A549 (cell line): Measurements from ENCODE around the gene ANAPC5. TPM values are rescaled to one million over a fixed set of nuclear protein-coding genes. Genes with fewer than 3 reads are reported as not detected.
"Not testable (repeated sequence)": the region's sequence is repeated elsewhere in the genome, so short reads cannot be mapped to it uniquely, and the experiment has no call there.

Experiments
- ATAC-seq, 2 experiments: fragments of 200-7000 bp in 1 of 2; fragments of >200 bp in 1 of 2; cut with Nextera tagmentation in 1 of 2; cut with Tn5 transposase in 1 of 2; 3 replicates each; pipeline versions ENCODE4 v1.8.0 to v1.9.1; 2018 to 2020; ENCODE audit warnings: mild to moderate bottlenecking in 1 of 2, moderate library complexity in 1 of 2
- CTCF ChIA-PET: fragments of 300-600 bp; sonication (Branson Sonifier 250); formaldehyde crosslinking; extraction: SDS; loops from one replicate; lab custom pipeline; 2021; ENCODE audit warnings: antibody characterized with exemption, inconsistent platforms; lab: Yijun Ruan, JAX
- POLR2A ChIA-PET: fragments of 350-600 bp; formaldehyde crosslinking; extraction: SDS; loops from one replicate; lab custom pipeline; 2021; ENCODE audit warnings: antibody characterized with exemption, inconsistent platforms; lab: Yijun Ruan, JAX
- DNase-seq, 2 experiments: peaks; one replicate each; pipeline versions ENCODE4 v3.0.0 to v3.0.0-alpha.2; 2011 to 2016; ENCODE audit warnings: low read depth in 1 of 2, low spot score in 1 of 2
- FAIRE-seq: peaks from 2 replicates; lab custom pipeline; 2011; peaks lifted over from hg19 to GRCh38; lab: Jason Lieb, UNC
- H3K27ac ChIP-seq, 2 experiments: fragments of >200 bp; sonication (Bioruptor Twin); formaldehyde crosslinking; 3 replicates each; pipeline ENCODE4 v1.5.1; 2016 to 2017
- H3K4me1 ChIP-seq: fragments of >200 bp; sonication (Bioruptor Twin); formaldehyde crosslinking; 3 replicates; pipeline ENCODE4 v1.6.1; 2016
- H3K4me2 ChIP-seq: fragments of >200 bp; sonication (Bioruptor Twin); formaldehyde crosslinking; 3 replicates; pipeline ENCODE4 v1.6.1; 2016
- H3K4me3 ChIP-seq: fragments of >200 bp; sonication (Bioruptor Twin); formaldehyde crosslinking; 3 replicates; pipeline ENCODE4 v1.5.1; 2016
- H3K9me3 ChIP-seq: fragments of >200 bp; sonication (Bioruptor Twin); formaldehyde crosslinking; 3 replicates; pipeline ENCODE4 v1.6.1; 2016
- CBX2 ChIP-seq: fragments of 200-600 bp; sonication (generic); IDR thresholded peaks from 2 replicates; pipeline ENCODE4 v1.6.1; 2016; ENCODE audit warnings: low read depth, mild to moderate bottlenecking, borderline replicate concordance
- CEBPB ChIP-seq, 2 experiments: fragments of >200 bp in 1 of 2; sonication (Bioruptor Twin) in 1 of 2; formaldehyde crosslinking in 1 of 2; IDR thresholded peaks; 2 replicates each; pipeline ENCODE4 v1.6.1; 2012 to 2016
- EP300 ChIP-seq, 2 experiments: fragments of >200 bp; sonication (Bioruptor Twin); formaldehyde crosslinking; IDR thresholded peaks; 2 replicates in 1 of 2; 3 replicates in 1 of 2; pipeline ENCODE4 v1.6.1; 2016 to 2017
- ESRRA ChIP-seq: fragments of 150-350 bp; IDR thresholded peaks from 2 replicates; pipeline ENCODE4 v1.6.1; 2014; ENCODE audit warnings: mild to moderate bottlenecking, low read length, borderline replicate concordance
- FOSL2 ChIP-seq, 2 experiments: fragments of 450-650 bp in 1 of 2; fragments of >200 bp in 1 of 2; sonication (Bioruptor Twin) in 1 of 2; formaldehyde crosslinking; IDR thresholded peaks; 2 replicates each; pipeline versions ENCODE4 v1.5.0 to v1.6.1; 2016 to 2020; ENCODE audit warnings: mild to moderate bottlenecking in 1 of 2, moderate library complexity in 1 of 2
- GATA3 ChIP-seq: IDR thresholded peaks from 2 replicates; pipeline ENCODE4 v1.6.1; 2012; ENCODE audit warnings: borderline replicate concordance
- HDAC2 ChIP-seq: fragments of 200-600 bp; sonication (generic); IDR thresholded peaks from 2 replicates; pipeline ENCODE4 v1.6.1; 2016
- KDM1A ChIP-seq: fragments of 200-600 bp; sonication (generic); IDR thresholded peaks from 2 replicates; pipeline ENCODE4 v1.6.1; 2016; ENCODE audit warnings: low read depth, mild to moderate bottlenecking
- MAZ ChIP-seq: fragments of 150-350 bp; IDR thresholded peaks from 2 replicates; pipeline ENCODE4 v1.6.1; 2014; ENCODE audit warnings: antibody characterized with exemption, low read depth, low read length, borderline replicate concordance
- MYC ChIP-seq: IDR thresholded peaks from 2 replicates; pipeline ENCODE4 v1.6.1; 2012; ENCODE audit warnings: mild to moderate bottlenecking, inconsistent platforms, low read length, improper control_type of control experiment, borderline replicate concordance
- POLR2AphosphoS2 ChIP-seq: conservative IDR thresholded peaks from 2 replicates; pipeline ENCODE4 v1.6.1; 2012; ENCODE audit warnings: low read length, improper control_type of control experiment, inconsistent platforms
- RARB ChIP-seq: fragments of 250-450 bp; sonication (Bioruptor Pico); IDR thresholded peaks from 2 replicates; pipeline ENCODE4 v1.8.0; 2021; ENCODE audit warnings: mild to moderate bottlenecking, moderate library complexity
- SMC3 ChIP-seq: fragments of >200 bp; sonication (Bioruptor Twin); formaldehyde crosslinking; IDR thresholded peaks from 3 replicates; pipeline ENCODE4 v1.6.1; 2018; ENCODE audit warnings: inconsistent platforms
- WGBS: methylation state at CpG from one replicate; pipeline ENCODE4 v1.1.6; 2017; ENCODE audit errors: missing lambda C conversion rate; 5-methylcytosine and 5-hydroxymethylcytosine counted together
- polyA plus RNA-seq, 4 experiments: library from polyadenylated mRNA; depleted of rRNA in 3 of 4; stranded (reverse); fragments of >200 nt; fragmentation: RNase III in 1 of 4; extraction: RNeasy Plus Mini Kit Qiagen cat#74134 plus additional on column Dnase treatment in 1 of 4; gene quantifications; 2 replicates in 3 of 4; 3 replicates in 1 of 4; pipeline ENCODE4 v1.2.3, GENCODE V29; 2011 to 2017
- TF ChIP-seq, protein P1 (sequence below): fragments of 200-600 bp; sonication (generic); IDR thresholded peaks from 2 replicates; pipeline ENCODE4 v1.6.1; 2016; ENCODE audit warnings: antibody characterized with exemption, mild to moderate bottlenecking, moderate library complexity
- TF ChIP-seq, protein P2 (sequence below): IDR thresholded peaks from 2 replicates; pipeline ENCODE4 v1.6.1; 2012
- TF ChIP-seq, protein P3 (sequence below): IDR thresholded peaks from 2 replicates; pipeline ENCODE4 v1.6.1; 2012

ANAPC5 gene
- polyA plus RNA-seq, 2 of the 4 experiments (the other 2 are of a cell fraction) = 91.6 to 225 TPM

DNA sequence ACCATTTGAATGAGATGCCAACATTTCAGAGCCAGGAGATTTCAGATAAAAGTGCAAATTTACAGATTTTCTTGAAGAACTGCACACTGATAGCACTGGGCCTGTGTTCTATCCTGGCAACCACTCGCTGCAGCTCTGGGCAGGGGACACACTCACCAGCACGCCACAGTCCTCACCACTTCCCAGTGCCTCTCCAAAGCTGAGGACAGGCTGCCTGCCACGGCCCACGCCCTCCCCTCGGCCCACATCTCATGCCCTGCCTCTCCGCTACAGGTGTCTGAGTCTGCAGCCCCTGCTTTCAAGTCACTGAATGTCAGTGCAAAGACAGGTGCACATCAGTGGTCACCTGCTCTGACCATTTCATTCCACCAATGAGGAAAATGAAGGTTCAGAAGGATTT, 68.4 kb downstream of the ANAPC5 start:
- no peaks in the 10 kb centered on the region for H3K4me1 ChIP-seq
- no peak for ATAC-seq

DNA sequence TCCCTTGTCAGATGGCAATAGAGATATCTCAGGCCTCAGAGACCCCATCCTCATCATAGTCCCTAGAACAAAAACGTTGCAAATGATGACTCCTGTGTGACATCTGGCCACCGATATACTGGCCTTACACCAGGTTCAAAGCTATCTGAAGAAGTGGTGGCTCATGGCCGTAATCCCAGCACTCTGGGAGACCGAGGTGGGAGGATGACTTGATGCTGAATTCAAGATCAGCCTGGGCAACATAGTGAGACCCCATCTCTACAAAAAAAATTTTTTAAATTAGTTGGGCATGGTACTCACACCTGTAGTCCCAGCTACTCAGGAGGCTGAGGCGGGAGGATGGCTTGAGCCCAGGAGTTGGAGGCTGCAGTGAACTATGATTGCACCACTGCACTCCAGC, 68.8 kb downstream of the ANAPC5 start:
- no peak for DNase-seq
- Histone ChIP-seq H3K4me1 (no peaks in the 10 kb centered on the region), H3K4me2 (no peak overlapping the region), H3K9me3 (no peaks in the 10 kb centered on the region), H3K4me3 (no peak overlapping the region), H3K27ac (no peak overlapping the region)
- 79% methylated on average over 5 of the region's 5 CpGs for WGBS
- ChIA-PET POLR2A (no interaction called here), CTCF (interaction anchor here (1.3 kb wide), 1 partner anchor 160 kb away, joined by 3 read pairs; no protein-coding TSS in a partner anchor)
- FAIRE-seq = no peak
- ATAC-seq = no peak
- no peak for TF ChIP-seq HDAC2
- TF ChIP-seq, protein P1, sequence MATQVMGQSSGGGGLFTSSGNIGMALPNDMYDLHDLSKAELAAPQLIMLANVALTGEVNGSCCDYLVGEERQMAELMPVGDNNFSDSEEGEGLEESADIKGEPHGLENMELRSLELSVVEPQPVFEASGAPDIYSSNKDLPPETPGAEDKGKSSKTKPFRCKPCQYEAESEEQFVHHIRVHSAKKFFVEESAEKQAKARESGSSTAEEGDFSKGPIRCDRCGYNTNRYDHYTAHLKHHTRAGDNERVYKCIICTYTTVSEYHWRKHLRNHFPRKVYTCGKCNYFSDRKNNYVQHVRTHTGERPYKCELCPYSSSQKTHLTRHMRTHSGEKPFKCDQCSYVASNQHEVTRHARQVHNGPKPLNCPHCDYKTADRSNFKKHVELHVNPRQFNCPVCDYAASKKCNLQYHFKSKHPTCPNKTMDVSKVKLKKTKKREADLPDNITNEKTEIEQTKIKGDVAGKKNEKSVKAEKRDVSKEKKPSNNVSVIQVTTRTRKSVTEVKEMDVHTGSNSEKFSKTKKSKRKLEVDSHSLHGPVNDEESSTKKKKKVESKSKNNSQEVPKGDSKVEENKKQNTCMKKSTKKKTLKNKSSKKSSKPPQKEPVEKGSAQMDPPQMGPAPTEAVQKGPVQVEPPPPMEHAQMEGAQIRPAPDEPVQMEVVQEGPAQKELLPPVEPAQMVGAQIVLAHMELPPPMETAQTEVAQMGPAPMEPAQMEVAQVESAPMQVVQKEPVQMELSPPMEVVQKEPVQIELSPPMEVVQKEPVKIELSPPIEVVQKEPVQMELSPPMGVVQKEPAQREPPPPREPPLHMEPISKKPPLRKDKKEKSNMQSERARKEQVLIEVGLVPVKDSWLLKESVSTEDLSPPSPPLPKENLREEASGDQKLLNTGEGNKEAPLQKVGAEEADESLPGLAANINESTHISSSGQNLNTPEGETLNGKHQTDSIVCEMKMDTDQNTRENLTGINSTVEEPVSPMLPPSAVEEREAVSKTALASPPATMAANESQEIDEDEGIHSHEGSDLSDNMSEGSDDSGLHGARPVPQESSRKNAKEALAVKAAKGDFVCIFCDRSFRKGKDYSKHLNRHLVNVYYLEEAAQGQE = no peak
- no peak for TF ChIP-seq KDM1A
- no peak for TF ChIP-seq FOSL2 (IDR thresholded peaks at IDR 0.05)
- no peak for TF ChIP-seq FOSL2 (CRISPR knock-in tag; IDR thresholded peaks at IDR 0.05)
- TF ChIP-seq, protein P2, sequence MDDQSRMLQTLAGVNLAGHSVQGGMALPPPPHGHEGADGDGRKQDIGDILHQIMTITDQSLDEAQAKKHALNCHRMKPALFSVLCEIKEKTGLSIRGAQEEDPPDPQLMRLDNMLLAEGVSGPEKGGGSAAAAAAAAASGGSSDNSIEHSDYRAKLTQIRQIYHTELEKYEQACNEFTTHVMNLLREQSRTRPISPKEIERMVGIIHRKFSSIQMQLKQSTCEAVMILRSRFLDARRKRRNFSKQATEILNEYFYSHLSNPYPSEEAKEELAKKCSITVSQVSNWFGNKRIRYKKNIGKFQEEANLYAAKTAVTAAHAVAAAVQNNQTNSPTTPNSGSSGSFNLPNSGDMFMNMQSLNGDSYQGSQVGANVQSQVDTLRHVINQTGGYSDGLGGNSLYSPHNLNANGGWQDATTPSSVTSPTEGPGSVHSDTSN = no peak
- no peak for TF ChIP-seq RARB
- TF ChIP-seq ESRRA = no peak
- TF ChIP-seq EP300 (IDR thresholded peaks at IDR 0.05) = no peak
- TF ChIP-seq, protein P3, sequence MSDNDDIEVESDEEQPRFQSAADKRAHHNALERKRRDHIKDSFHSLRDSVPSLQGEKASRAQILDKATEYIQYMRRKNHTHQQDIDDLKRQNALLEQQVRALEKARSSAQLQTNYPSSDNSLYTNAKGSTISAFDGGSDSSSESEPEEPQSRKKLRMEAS = no peak
- no peak for TF ChIP-seq POLR2AphosphoS2
- no peak for TF ChIP-seq MYC
- TF ChIP-seq SMC3 = no peak
- TF ChIP-seq MAZ = no peak
- TF ChIP-seq GATA3 = no peak
- TF ChIP-seq CBX2 = no peak

More for the DNA sequence above, 68.4 kb downstream of the ANAPC5 start:
- CTCF ChIA-PET = interaction anchor here (1.3 to 1.4 kb wide), 2 partner anchors 12 to 159 kb away, joined by 3 read pairs; no protein-coding TSS in a partner anchor
- no peak for TF ChIP-seq CEBPB (IDR thresholded peaks at IDR 0.05)
- no peak for TF ChIP-seq MAZ
- TF ChIP-seq, all 56 proteins: peak for 0
- Histone ChIP-seq H3K9me3 (no peaks in the 10 kb centered on the region), H3K27ac (no peak overlapping the region), H3K4me3 (no peak overlapping the region), H3K4me2 (no peak overlapping the region)
- 94% methylated on average over 6 of the region's 6 CpGs for WGBS
- POLR2A ChIA-PET = no interaction called here
- DNase-seq (no peak), FAIRE-seq (no peak)

DNA sequence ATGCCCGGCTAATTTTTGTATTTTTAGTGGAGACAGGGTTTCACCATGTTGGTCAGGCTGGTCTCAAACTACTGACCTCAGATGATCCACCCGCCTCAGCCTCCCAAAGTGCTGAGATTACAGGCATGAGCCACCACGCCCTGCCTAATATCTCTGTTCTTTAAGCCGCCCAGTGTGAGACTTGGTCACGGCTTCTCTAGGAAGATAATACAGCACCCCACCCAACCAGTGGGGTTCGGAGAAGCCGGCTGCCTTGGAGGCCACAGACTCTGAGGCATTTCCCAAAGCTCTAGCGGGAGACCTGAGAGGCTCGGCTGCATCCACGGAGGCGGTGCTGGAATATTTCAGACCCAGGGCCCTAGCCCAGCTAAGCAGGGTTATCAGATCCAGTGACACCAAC, 69.3 kb downstream of the ANAPC5 start:
- H3K4me3 ChIP-seq, H3K4me1 ChIP-seq, H3K4me2 ChIP-seq, FAIRE-seq, H3K9me3 ChIP-seq, H3K27ac ChIP-seq, ATAC-seq, POLR2A ChIA-PET, DNase-seq: not testable (repeated sequence)
- 96% methylated on average over 11 of the region's 11 CpGs for WGBS
- CTCF ChIA-PET = interaction anchor here (1.3 kb wide), 1 partner anchor 160 kb away, joined by 3 read pairs; no protein-coding TSS in a partner anchor
